ENCODE measurements around the gene SCGB1A1.
A peak's percentile ranks its signal among the peaks of the same experiment; 100 is the strongest.

SCGB1A1 gene

DNA sequence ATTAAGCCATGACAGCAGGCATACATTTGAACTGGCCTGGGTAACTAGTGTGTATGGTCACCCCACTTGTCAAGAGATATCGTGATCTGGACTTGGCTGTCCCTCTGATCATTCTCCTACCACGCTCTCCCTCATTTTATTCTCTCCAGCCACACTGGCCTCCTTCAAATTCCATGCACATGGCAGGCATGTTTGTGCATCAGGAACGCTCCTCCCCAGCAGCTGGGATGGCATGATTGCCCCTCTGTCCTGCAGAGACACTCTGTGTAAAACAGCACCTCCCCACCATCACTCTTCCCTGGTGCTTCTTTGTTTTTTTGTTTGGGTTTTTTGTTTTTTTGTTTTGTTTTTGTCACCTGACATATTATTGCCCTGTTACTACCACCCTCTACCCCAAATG lies 31.5 kb upstream of the SCGB1A1 start:
- no peak overlapping the region for H3K9ac ChIP-seq (ENCODE audit: low read length in 5 of 5)
- no peaks in the 10 kb centered on the region for H3K9me3 ChIP-seq (ENCODE audit: control insufficient read depth in 5 of 5, low read length in 5 of 5)
- H3K27ac ChIP-seq (ENCODE audit: low read depth, low read length) = no peak overlapping the region
- H3K27me3 ChIP-seq (ENCODE audit: control insufficient read depth in 5 of 5, insufficient read depth in 4 of 5, low read length in 5 of 5) = no peaks in the 10 kb centered on the region
- H3K4me3 ChIP-seq (ENCODE audit: low read depth in 1 of 5, low read length in 5 of 5) = no peak overlapping the region
- H3K36me3 ChIP-seq (ENCODE audit: control insufficient read depth in 5 of 5, insufficient read depth in 5 of 5, low read length in 5 of 5) = peaks cover 0 to 8% (median 0%) of the 10 kb centered on the region in 5 donors
- peaks cover 0 to 9% (median 5%) of the 10 kb centered on the region in 5 donors for H3K4me1 ChIP-seq (ENCODE audit: control insufficient read depth in 5 of 5, insufficient read depth in 5 of 5, low read length in 5 of 5)

DNA sequence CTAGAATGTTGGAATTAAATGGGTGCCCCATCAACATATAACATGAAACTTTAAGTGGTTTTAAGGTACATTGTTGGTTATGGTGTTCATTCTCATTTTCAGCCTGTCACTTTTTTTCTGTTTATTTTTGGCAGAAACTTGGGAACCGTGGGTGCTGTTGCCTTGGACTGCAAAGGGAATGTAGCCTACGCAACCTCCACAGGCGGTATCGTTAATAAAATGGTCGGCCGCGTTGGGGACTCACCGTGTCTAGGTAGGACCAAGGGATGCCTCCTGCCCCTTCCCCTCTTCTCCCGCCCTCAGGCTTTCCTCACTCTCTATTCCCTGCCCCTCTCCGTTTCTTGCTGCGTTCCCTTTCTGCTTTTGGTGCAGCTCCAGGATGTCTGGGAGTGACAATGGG lies 29.8 kb upstream of the SCGB1A1 start:
- H3K9ac ChIP-seq (ENCODE audit: low read length in 5 of 5) = no peak overlapping the region
- H3K4me3 ChIP-seq (ENCODE audit: low read depth in 1 of 5, low read length in 5 of 5) = no peak overlapping the region
- H3K27me3 ChIP-seq (ENCODE audit: control insufficient read depth in 5 of 5, insufficient read depth in 4 of 5, low read length in 5 of 5) = no peaks in the 10 kb centered on the region
- peaks cover 0 to 9% (median 5%) of the 10 kb centered on the region in 5 donors for H3K4me1 ChIP-seq (ENCODE audit: control insufficient read depth in 5 of 5, insufficient read depth in 5 of 5, low read length in 5 of 5)
- H3K9me3 ChIP-seq (ENCODE audit: control insufficient read depth in 5 of 5, low read length in 5 of 5) = no peaks in the 10 kb centered on the region
- H3K27ac ChIP-seq (ENCODE audit: low read depth, low read length) = no peak overlapping the region
- H3K36me3 ChIP-seq (ENCODE audit: control insufficient read depth in 5 of 5, insufficient read depth in 5 of 5, low read length in 5 of 5) = peaks cover 0 to 8% (median 0%) of the 10 kb centered on the region in 5 donors

- Histone ChIP-seq H3K9me3 (ENCODE audit: control insufficient read depth in 5 of 5, low read length in 5 of 5) (no peaks in the 10 kb centered on the region), H3K27ac (ENCODE audit: low read depth, low read length) (no peak overlapping the region), H3K9ac (ENCODE audit: low read length in 5 of 5) (no peak overlapping the region), H3K4me1 (ENCODE audit: control insufficient read depth in 5 of 5, insufficient read depth in 5 of 5, low read length in 5 of 5) (peaks cover under 1 to 16% (median 14%) of the 10 kb centered on the region in 5 donors), H3K4me3 (ENCODE audit: low read depth in 1 of 5, low read length in 5 of 5) (no peak overlapping the region), H3K36me3 (ENCODE audit: control insufficient read depth in 5 of 5, insufficient read depth in 5 of 5, low read length in 5 of 5) (peaks cover 0 to 8% (median 0%) of the 10 kb centered on the region in 5 donors), H3K27me3 (ENCODE audit: control insufficient read depth in 5 of 5, insufficient read depth in 4 of 5, low read length in 5 of 5) (no peaks in the 10 kb centered on the region)
Observed at GRCh38 chr11:62390237-62390636, 28.6 kb upstream of the SCGB1A1 start.

DNA sequence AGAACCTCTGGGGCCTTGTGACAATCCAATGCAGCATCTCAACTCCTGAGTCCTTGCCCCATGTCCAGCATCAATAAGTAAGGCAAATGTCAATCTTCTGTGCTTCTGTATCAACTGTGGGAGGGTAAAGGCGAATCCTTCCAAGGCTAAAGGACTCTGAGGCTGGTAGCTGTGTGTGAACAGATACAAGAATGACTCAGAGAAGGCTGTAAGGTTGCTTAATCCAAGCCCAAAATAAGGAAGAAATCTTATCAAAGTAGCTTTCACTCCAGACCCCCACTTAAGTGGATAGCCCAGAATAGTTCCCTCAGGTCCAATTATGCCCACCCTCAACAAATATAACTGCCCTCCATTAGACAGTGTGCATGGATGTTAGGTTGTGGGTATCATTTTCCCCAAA lies 28.1 kb upstream of the SCGB1A1 start:
- H3K27me3 ChIP-seq (ENCODE audit: control insufficient read depth in 5 of 5, insufficient read depth in 4 of 5, low read length in 5 of 5) = no peaks in the 10 kb centered on the region
- H3K9ac ChIP-seq (ENCODE audit: low read length in 5 of 5) = no peak overlapping the region
- H3K4me1 ChIP-seq (ENCODE audit: control insufficient read depth in 5 of 5, insufficient read depth in 5 of 5, low read length in 5 of 5) = peaks cover 3 to 19% (median 17%) of the 10 kb centered on the region in 5 donors
- H3K36me3 ChIP-seq (ENCODE audit: control insufficient read depth in 5 of 5, insufficient read depth in 5 of 5, low read length in 5 of 5) = peaks cover 0 to 8% (median 0%) of the 10 kb centered on the region in 5 donors
- H3K4me3 ChIP-seq (ENCODE audit: low read depth in 1 of 5, low read length in 5 of 5) = no peak overlapping the region
- H3K27ac ChIP-seq (ENCODE audit: low read depth, low read length) = no peak overlapping the region
- no peaks in the 10 kb centered on the region for H3K9me3 ChIP-seq (ENCODE audit: control insufficient read depth in 5 of 5, low read length in 5 of 5)

GRCh38 chr11:62391642-62392425 lies 27.0 kb upstream of the SCGB1A1 start:
- Histone ChIP-seq H3K9me3 (ENCODE audit: control insufficient read depth in 5 of 5, low read length in 5 of 5) (no peaks in the 10 kb centered on the region), H3K9ac (ENCODE audit: low read length in 5 of 5) (no peak overlapping the region), H3K4me1 (ENCODE audit: control insufficient read depth in 5 of 5, insufficient read depth in 5 of 5, low read length in 5 of 5) (peaks cover 3 to 21% (median 17%) of the 10 kb centered on the region in 5 donors), H3K27me3 (ENCODE audit: control insufficient read depth in 5 of 5, insufficient read depth in 4 of 5, low read length in 5 of 5) (no peaks in the 10 kb centered on the region), H3K27ac (ENCODE audit: low read depth, low read length) (no peak overlapping the region), H3K36me3 (ENCODE audit: control insufficient read depth in 5 of 5, insufficient read depth in 5 of 5, low read length in 5 of 5) (peaks cover 0 to 8% (median 0%) of the 10 kb centered on the region in 5 donors), H3K4me3 (ENCODE audit: low read depth in 1 of 5, low read length in 5 of 5) (no peak overlapping the region)

DNA sequence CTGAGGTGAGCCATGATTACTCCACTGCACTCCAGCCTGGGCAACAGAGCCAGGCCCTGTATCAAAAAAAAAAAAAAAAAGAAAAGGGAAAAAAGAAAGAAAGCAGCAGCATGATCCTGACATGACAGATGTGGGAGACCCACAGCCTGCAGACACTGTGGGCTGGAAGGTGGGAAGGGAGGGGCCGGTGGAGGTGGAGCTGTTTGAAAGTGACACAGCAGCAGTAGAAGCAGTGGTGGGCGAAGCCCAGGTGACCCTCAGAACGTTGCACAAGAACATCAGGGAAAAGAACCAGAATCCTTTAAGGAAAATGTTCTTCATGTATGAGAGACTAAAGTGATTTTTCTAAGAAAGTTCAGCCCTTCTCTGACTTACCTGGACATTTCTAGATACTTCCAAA lies 26.3 kb upstream of the SCGB1A1 start:
- Histone ChIP-seq H3K9me3 (ENCODE audit: control insufficient read depth in 5 of 5, low read length in 5 of 5) (no peaks in the 10 kb centered on the region), H3K36me3 (ENCODE audit: control insufficient read depth in 5 of 5, insufficient read depth in 5 of 5, low read length in 5 of 5) (peaks cover 0 to 8% (median 0%) of the 10 kb centered on the region in 5 donors), H3K4me3 (ENCODE audit: low read depth in 1 of 5, low read length in 5 of 5) (no peak overlapping the region), H3K27ac (ENCODE audit: low read depth, low read length) (no peak overlapping the region), H3K4me1 (ENCODE audit: control insufficient read depth in 5 of 5, insufficient read depth in 5 of 5, low read length in 5 of 5) (peaks cover 3 to 23% (median 17%) of the 10 kb centered on the region in 5 donors), H3K9ac (ENCODE audit: low read length in 5 of 5) (no peak overlapping the region), H3K27me3 (ENCODE audit: control insufficient read depth in 5 of 5, insufficient read depth in 4 of 5, low read length in 5 of 5) (no peaks in the 10 kb centered on the region)

GRCh38 chr11:62393061-62393611 lies 25.7 kb upstream of the SCGB1A1 start:
- H3K4me1 ChIP-seq (ENCODE audit: control insufficient read depth in 5 of 5, insufficient read depth in 5 of 5, low read length in 5 of 5) = peaks cover 3 to 28% (median 23%) of the 10 kb centered on the region in 5 donors
- H3K9me3 ChIP-seq (ENCODE audit: control insufficient read depth in 5 of 5, low read length in 5 of 5) = no peaks in the 10 kb centered on the region
- H3K27ac ChIP-seq (ENCODE audit: low read depth, low read length) = no peak overlapping the region
- H3K27me3 ChIP-seq (ENCODE audit: control insufficient read depth in 5 of 5, insufficient read depth in 4 of 5, low read length in 5 of 5) = no peaks in the 10 kb centered on the region
- H3K4me3 ChIP-seq (ENCODE audit: low read depth in 1 of 5, low read length in 5 of 5) = no peak overlapping the region
- H3K36me3 ChIP-seq (ENCODE audit: control insufficient read depth in 5 of 5, insufficient read depth in 5 of 5, low read length in 5 of 5) = peaks cover 0 to 8% (median 0%) of the 10 kb centered on the region in 5 donors
- H3K9ac ChIP-seq (ENCODE audit: low read length in 5 of 5) = peak overlapping the region in 1 of 5 donors; percentile 18

DNA sequence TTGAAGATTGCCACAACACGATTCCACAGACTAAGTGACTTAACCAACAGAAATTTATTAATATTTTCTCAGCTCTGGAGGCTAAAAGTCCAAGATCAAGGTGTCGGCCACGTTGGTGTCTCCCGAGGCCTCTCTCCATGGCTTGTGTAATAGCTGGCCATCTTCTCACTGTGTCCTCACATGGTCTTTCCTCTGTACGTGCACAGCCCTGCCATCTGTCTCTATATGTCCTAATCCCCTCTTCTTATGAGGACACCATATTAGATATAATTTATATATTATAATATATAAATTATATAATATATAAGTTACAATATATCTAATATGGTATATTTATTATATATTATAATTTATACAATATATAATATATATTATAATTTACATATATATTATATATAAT lies 25.1 kb upstream of the SCGB1A1 start:
- Histone ChIP-seq H3K9me3 (ENCODE audit: control insufficient read depth in 5 of 5, low read length in 5 of 5) (no peaks in the 10 kb centered on the region), H3K4me1 (ENCODE audit: control insufficient read depth in 5 of 5, insufficient read depth in 5 of 5, low read length in 5 of 5) (peaks cover 3 to 34% (median 29%) of the 10 kb centered on the region in 5 donors), H3K27me3 (ENCODE audit: control insufficient read depth in 5 of 5, insufficient read depth in 4 of 5, low read length in 5 of 5) (no peaks in the 10 kb centered on the region), H3K4me3 (ENCODE audit: low read depth in 1 of 5, low read length in 5 of 5) (no peak overlapping the region), H3K9ac (ENCODE audit: low read length in 5 of 5) (no peak overlapping the region), H3K27ac (ENCODE audit: low read depth, low read length) (no peak overlapping the region), H3K36me3 (ENCODE audit: control insufficient read depth in 5 of 5, insufficient read depth in 5 of 5, low read length in 5 of 5) (peaks cover 0 to 8% (median 0%) of the 10 kb centered on the region in 5 donors)

DNA sequence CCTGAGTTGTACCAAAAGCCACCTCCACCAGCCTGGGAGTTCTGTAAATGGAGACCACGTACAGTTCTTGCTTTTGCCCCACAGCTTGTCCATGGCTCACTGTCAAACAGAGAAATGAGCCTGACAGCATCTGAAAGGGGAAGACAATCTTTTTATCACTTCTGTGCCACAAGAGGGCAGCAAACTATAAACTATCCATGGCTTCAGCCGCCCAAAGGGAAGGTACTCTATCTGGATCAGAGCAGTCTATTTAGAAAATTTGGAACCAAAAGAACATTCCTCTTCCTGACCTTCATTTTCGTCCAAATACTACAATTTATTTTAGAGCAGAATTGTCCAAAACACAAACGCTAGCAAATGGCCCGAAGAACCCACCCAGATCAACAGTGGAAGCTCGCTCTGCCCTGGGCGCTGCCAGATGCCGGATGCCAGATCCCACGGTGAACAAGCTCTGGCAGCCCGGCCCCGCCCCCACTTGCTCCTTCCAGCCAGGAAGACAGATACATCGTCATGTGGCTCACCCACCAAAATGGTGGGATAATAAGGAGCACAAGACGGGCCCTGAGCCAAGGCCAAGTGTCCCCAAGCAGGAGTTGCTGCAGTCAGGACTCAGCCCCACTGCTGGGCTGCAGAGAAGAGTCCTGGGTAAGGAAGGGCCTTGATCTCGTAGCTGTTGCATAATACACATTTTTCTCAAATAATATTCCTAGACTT lies 23.9 kb upstream of the SCGB1A1 start:
- Histone ChIP-seq H3K27ac (ENCODE audit: low read depth, low read length) (peak overlapping the region; percentile 85), H3K27me3 (ENCODE audit: control insufficient read depth in 5 of 5, insufficient read depth in 4 of 5, low read length in 5 of 5) (no peaks in the 10 kb centered on the region), H3K9ac (ENCODE audit: low read length in 5 of 5) (peak overlapping the region in 2 of 5 donors; percentile 49 to 51), H3K4me3 (ENCODE audit: low read depth in 1 of 5, low read length in 5 of 5) (peak overlapping the region; percentile 44 to 65 (median 48)), H3K36me3 (ENCODE audit: control insufficient read depth in 5 of 5, insufficient read depth in 5 of 5, low read length in 5 of 5) (peaks cover 0 to 8% (median 0%) of the 10 kb centered on the region in 5 donors), H3K4me1 (ENCODE audit: control insufficient read depth in 5 of 5, insufficient read depth in 5 of 5, low read length in 5 of 5) (peaks cover 8 to 47% (median 41%) of the 10 kb centered on the region in 5 donors), H3K9me3 (ENCODE audit: control insufficient read depth in 5 of 5, low read length in 5 of 5) (no peaks in the 10 kb centered on the region)
